MM.1S (cell line): Measurements from ENCODE around the gene CTRB2.

Experiments used
- CTCF ChIP-seq: fragments of 300-600 bp; sonication (generic); IDR thresholded peaks from 2 replicates; pipeline ENCODE4 v1.5.1; 2016; ENCODE audit warnings: antibody characterized with exemption, low read length, mixed read lengths
- EZH2 ChIP-seq: fragments of 300-600 bp; sonication (generic); optimal IDR thresholded peaks from 2 replicates; pipeline ENCODE3; 2017; ENCODE audit warnings: low read depth, mild to moderate bottlenecking, antibody characterized with exemption, low read length, mixed read lengths

GRCh38 chr16:75228143-75228976 lies 21.4 kb upstream of the CTRB2 start:
- no peak for TF ChIP-seq CTCF
- no peak for TF ChIP-seq EZH2
